ENCODE data around the gene BEND6. TPM values are rescaled to one million over a fixed set of nuclear protein-coding genes. Genes with fewer than 3 reads are reported as not detected.

The BEND6 gene
- total RNA-seq, 1 donor from 2014 or later = 0.46 TPM

GRCh38 chr6:57069920-57070331 is 115.0 kb downstream of the BEND6 start:
- Mint-ChIP-seq H3K4me3 (ENCODE audit: low read depth) (no peak overlapping the region), H3K4me1 (ENCODE audit: low read depth) (peaks cover 2% of the 10 kb centered on the region), H3K36me3 (ENCODE audit: insufficient read depth) (peaks cover 31% of the 10 kb centered on the region), H3K27ac (no peak overlapping the region), H3K9me3 (ENCODE audit: low read depth) (peaks cover 26% of the 10 kb centered on the region), H3K27me3 (no peaks in the 10 kb centered on the region)
- DNase-seq (ENCODE audit: low spot score, unreplicated experiment) = no peak
- no peak for TF ChIP-seq CTCF (IDR thresholded peaks at IDR 0.05; ENCODE audit: unreplicated experiment)

GRCh38 chr6:57072108-57072507 is 117.2 kb downstream of the BEND6 start:
- Mint-ChIP-seq H3K27ac (no peak overlapping the region), H3K4me1 (ENCODE audit: low read depth) (peaks cover 2% of the 10 kb centered on the region), H3K36me3 (ENCODE audit: insufficient read depth) (peaks cover 35% of the 10 kb centered on the region), H3K27me3 (no peaks in the 10 kb centered on the region), H3K9me3 (ENCODE audit: low read depth) (peaks cover 31% of the 10 kb centered on the region), H3K4me3 (ENCODE audit: low read depth) (no peak overlapping the region)
- no peak for DNase-seq (ENCODE audit: low spot score, unreplicated experiment)
- TF ChIP-seq CTCF (IDR thresholded peaks at IDR 0.05; ENCODE audit: unreplicated experiment) = no peak

GRCh38 chr6:57074383-57074782 is 119.5 kb downstream of the BEND6 start:
- H3K27me3 Mint-ChIP-seq = no peaks in the 10 kb centered on the region
- peaks cover 2% of the 10 kb centered on the region for H3K4me1 Mint-ChIP-seq (ENCODE audit: low read depth)
- peaks cover 34% of the 10 kb centered on the region for H3K36me3 Mint-ChIP-seq (ENCODE audit: insufficient read depth)
- H3K4me3 Mint-ChIP-seq (ENCODE audit: low read depth) = no peak overlapping the region
- no peak for TF ChIP-seq CTCF (IDR thresholded peaks at IDR 0.05; ENCODE audit: unreplicated experiment)
- no peak overlapping the region for H3K27ac Mint-ChIP-seq
- peaks cover 32% of the 10 kb centered on the region for H3K9me3 Mint-ChIP-seq (ENCODE audit: low read depth)
- no peak for DNase-seq (ENCODE audit: low spot score, unreplicated experiment)

- Mint-ChIP-seq H3K27me3 (no peaks in the 10 kb centered on the region), H3K36me3 (ENCODE audit: insufficient read depth) (peaks cover 30% of the 10 kb centered on the region), H3K9me3 (ENCODE audit: low read depth) (peaks cover 28% of the 10 kb centered on the region), H3K4me1 (ENCODE audit: low read depth) (no peaks in the 10 kb centered on the region), H3K4me3 (ENCODE audit: low read depth) (no peak overlapping the region), H3K27ac (no peak overlapping the region)
- no peak for DNase-seq (ENCODE audit: low spot score, unreplicated experiment)
- TF ChIP-seq CTCF (IDR thresholded peaks at IDR 0.05; ENCODE audit: unreplicated experiment) = no peak
Measured at GRCh38 chr6:57075092-57075491, 120.2 kb downstream of the BEND6 start.

Other genes starting within 250 kb of the BEND6 start
- gene KIAA1586, start 91.6 kb downstream of the BEND6 start, total RNA-seq = 22.0 and 23.0 TPM in 2 replicates
- gene ZNF451, start 135.1 kb downstream of the BEND6 start, total RNA-seq = 66.3 and 70.6 TPM in 2 replicates
- 4.8 and 4.9 TPM in 2 replicates for gene BAG2, start 217.2 kb downstream of the BEND6 start, total RNA-seq